ENCODE measurements around the gene PROSER3. TPM values are rescaled to one million over a fixed set of nuclear protein-coding genes. Genes with fewer than 3 reads are reported as not detected.

The PROSER3 gene
- total and polyA plus RNA-seq, 9 of the 15 experiments (the other 6 are each of a cell fraction or from before 2014, with no cell fraction given), result 1.0 to 39.5 (median 5.1) TPM

DNA sequence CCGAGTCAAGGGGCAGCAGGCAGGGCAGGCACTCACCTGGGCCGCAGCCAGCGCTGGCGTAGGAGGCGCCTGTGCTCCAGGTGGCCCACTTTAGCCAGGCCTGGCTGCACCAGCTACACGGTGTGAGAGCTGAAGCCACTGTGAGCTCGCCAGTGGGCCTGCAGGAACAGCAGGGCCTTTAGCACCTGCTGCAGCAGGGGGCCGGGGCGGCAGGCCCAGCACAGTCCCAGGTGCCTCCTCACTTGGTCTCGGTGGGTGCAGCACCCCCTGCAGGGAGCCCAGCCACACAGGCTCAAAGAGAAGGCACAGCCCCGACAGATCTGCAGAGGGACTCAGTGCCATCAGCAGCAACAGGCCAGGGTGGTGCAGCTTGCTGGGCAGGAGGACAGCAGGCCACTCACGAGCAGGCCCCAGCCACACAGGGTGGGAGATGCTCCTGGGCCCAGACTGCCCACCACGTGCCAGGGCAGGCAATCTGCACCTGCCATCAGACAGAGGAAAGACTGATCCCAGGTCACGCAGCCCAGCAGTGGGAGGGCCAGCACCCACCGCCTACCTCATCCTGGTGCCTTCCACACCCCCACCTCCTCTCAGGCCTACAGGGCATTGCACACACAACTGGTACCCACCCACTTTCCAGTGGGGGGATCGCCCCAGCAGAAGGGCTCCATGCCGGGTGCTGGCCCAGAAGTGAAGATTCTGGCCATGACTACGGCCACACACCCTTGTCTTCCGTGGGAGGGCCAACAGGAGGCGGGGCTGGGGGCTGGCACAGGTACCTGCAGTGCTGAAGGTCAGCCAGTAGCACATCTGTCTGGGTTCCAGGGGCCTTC is 33.2 kb downstream of the PROSER3 start (continued):
- TF ChIP-seq STAT6 (CRISPR knock-in tag; IDR thresholded peaks at IDR 0.05), result no peak
- TF ChIP-seq ZNF24 (IDR thresholded peaks at IDR 0.05), result no peak
- TF ChIP-seq, protein P1, sequence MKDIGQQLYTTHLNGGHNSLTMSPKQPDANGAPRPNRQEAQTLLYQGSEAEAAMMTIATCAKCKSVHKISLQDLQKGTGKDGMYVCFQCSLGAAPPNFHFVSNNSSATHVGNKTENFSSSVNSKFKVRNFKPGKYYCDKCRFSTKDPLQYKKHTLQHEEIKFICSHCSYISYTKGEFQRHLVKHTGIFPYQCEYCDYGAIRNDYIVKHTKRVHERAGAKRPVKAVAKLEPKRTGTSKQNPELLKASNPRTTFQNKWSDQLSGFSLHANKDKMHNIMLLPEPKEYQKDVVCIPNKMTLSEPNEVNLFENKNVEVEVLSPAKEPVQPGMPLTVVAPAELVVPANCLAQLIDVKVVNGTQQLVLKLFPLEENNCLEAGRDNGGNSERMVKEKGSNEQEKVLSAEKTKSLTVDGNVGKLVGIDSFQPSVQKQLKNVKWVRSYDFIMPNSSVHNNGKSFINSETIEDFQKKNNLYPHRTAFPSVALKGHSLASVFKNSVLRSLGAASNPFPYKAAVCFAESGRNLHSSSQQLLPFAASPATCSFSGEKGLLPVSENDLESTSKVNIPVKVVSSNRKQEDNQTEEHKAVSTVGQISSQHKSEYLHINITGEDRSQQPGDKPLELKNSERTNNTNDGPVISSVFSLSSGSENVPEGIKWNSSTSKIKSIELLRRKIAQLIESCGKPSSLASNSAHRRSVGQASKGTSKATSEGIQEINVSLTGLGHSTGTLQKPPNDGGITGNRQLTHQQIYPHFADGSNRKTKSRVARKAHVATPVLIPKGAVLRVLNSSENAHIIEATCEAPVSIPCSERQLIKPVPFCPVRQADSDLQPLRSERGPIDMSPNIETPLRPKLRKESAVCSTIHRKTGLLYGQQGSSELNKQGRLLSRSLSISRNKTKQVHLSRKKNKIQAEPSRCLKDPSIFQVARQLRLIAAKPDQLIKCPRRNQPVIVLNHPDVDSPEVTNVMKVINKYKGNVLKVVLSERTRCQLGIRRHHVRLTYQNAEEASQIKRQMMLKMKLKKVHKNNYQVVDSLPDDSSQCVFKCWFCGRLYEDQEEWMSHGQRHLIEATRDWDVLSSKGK (CRISPR knock-in tag; IDR thresholded peaks at IDR 0.05), result no peak
- no peak for TF ChIP-seq ESRRA (IDR thresholded peaks at IDR 0.05; ENCODE audit: borderline replicate concordance, low read depth)

All from K562 (cell line).